WTC11 (cell line): ENCODE measurements around the gene RASAL2. TPM values are rescaled to one million over a fixed set of nuclear protein-coding genes. Genes with fewer than 3 reads are reported as not detected.
"Not testable (repeated sequence)": the region's sequence is repeated elsewhere in the genome, so short reads cannot be mapped to it uniquely, and the experiment has no call there.

Source experiments
- ATAC-seq: fragments of 200-7000 bp; cut with Tn5 transposase; 2 replicates; pipeline ENCODE4 v1.10.0; 2021; ENCODE audit warnings: mild to moderate bottlenecking, moderate library complexity
- CTCF ChIA-PET: fragments of 300-600 bp; sonication (Branson Sonifier 250); formaldehyde crosslinking; loops from one replicate; lab custom pipeline; 2021; ENCODE audit warnings: antibody characterized with exemption; lab: Charles Lee
- POLR2A ChIA-PET: fragments of 350-600 bp; sonication (Branson Sonifier 250); formaldehyde crosslinking; loops from one replicate; lab custom pipeline; 2021; ENCODE audit warnings: antibody characterized with exemption; lab: Charles Lee
- DNase-seq: peaks from one replicate; pipeline ENCODE4 v3.0.0; 2021; ENCODE audit warnings: low spot score
- H3K27ac Mint-ChIP-seq: 2 replicates; pipeline ENCODE4 v1.8.0; 2021; ENCODE audit warnings: mixed read lengths
- H3K27me3 Mint-ChIP-seq: 2 replicates; pipeline ENCODE4 v1.8.0; 2021; ENCODE audit warnings: low read depth, mild to moderate bottlenecking, moderate library complexity, mixed read lengths
- H3K36me3 Mint-ChIP-seq: 2 replicates; pipeline ENCODE4 v1.8.0; 2021; ENCODE audit warnings: mixed read lengths
- H3K4me1 Mint-ChIP-seq: 2 replicates; pipeline ENCODE4 v1.8.0; 2022; ENCODE audit warnings: mixed read lengths
- H3K4me3 Mint-ChIP-seq: 2 replicates; pipeline ENCODE4 v1.8.0; 2021; ENCODE audit warnings: mild to moderate bottlenecking, moderate library complexity, mixed read lengths
- H3K9me3 Mint-ChIP-seq: 2 replicates; pipeline ENCODE4 v1.8.0; 2021; ENCODE audit warnings: mixed read lengths
- ARID4B ChIP-seq: sonication (generic); formaldehyde crosslinking; IDR thresholded peaks from 2 replicates; pipeline ENCODE4 v1.8.0; 2023; ENCODE audit warnings: missing genetic modification reagents, mild to moderate bottlenecking, borderline replicate concordance
- E2F4 ChIP-seq: sonication (generic); formaldehyde crosslinking; IDR thresholded peaks from 2 replicates; pipeline ENCODE4 v1.8.1; 2022; ENCODE audit warnings: low read depth, mild to moderate bottlenecking, moderate library complexity, missing genetic modification reagents, borderline replicate concordance
- ERG ChIP-seq: fragments of 250-450 bp; sonication (Bioruptor Pico); IDR thresholded peaks from 2 replicates; pipeline ENCODE4 v1.8.0; 2021; ENCODE audit warnings: mild to moderate bottlenecking
- FOXK1 ChIP-seq: sonication (generic); formaldehyde crosslinking; IDR thresholded peaks from 2 replicates; pipeline ENCODE4 v1.8.0; 2022; ENCODE audit warnings: mild to moderate bottlenecking, moderate library complexity, missing genetic modification reagents
- IRF1 ChIP-seq: sonication (generic); formaldehyde crosslinking; IDR thresholded peaks from 2 replicates; pipeline ENCODE4 v1.8.0; 2023; ENCODE audit warnings: missing genetic modification reagents
- JUN ChIP-seq: sonication (generic); formaldehyde crosslinking; IDR thresholded peaks from 2 replicates; pipeline ENCODE4 v1.8.0; 2023; ENCODE audit warnings: mild to moderate bottlenecking, missing genetic modification reagents
- KAT7 ChIP-seq: sonication (generic); formaldehyde crosslinking; IDR thresholded peaks from 2 replicates; pipeline ENCODE4 v1.8.1; 2023; ENCODE audit warnings: missing genetic modification reagents, mild to moderate bottlenecking, borderline replicate concordance
- NFE2L1 ChIP-seq: sonication (generic); formaldehyde crosslinking; IDR thresholded peaks from 2 replicates; pipeline ENCODE4 v1.8.1; 2023; ENCODE audit warnings: missing genetic modification reagents
- NR2C2 ChIP-seq: sonication (generic); formaldehyde crosslinking; IDR thresholded peaks from 2 replicates; pipeline ENCODE4 v1.8.0; 2022; ENCODE audit warnings: mild to moderate bottlenecking, missing genetic modification reagents
- PREB ChIP-seq: sonication (generic); formaldehyde crosslinking; IDR thresholded peaks from 2 replicates; pipeline ENCODE4 v1.8.1; 2022; ENCODE audit warnings: mild to moderate bottlenecking, missing genetic modification reagents, moderate library complexity, borderline replicate concordance
- RELA ChIP-seq: sonication (generic); formaldehyde crosslinking; IDR thresholded peaks from 2 replicates; pipeline ENCODE4 v1.8.1; 2022; ENCODE audit warnings: missing genetic modification reagents, mild to moderate bottlenecking, borderline replicate concordance
- SOX15 ChIP-seq: fragments of 250-450 bp; sonication (Bioruptor Pico); IDR thresholded peaks from 2 replicates; pipeline ENCODE4 v1.9.0; 2021; ENCODE audit warnings: mild to moderate bottlenecking
- ZNF416 ChIP-seq: fragments of 250-450 bp; sonication (Bioruptor Pico); IDR thresholded peaks from 2 replicates; pipeline ENCODE4 v1.9.0; 2021; ENCODE audit warnings: mild to moderate bottlenecking, inconsistent platforms
- ZNF532 ChIP-seq: fragments of 250-450 bp; sonication (Bioruptor Pico); IDR thresholded peaks from 2 replicates; pipeline ENCODE4 v1.9.0; 2021; ENCODE audit warnings: mild to moderate bottlenecking, borderline replicate concordance
- total RNA-seq: library from RNA; stranded (reverse); gene quantifications from 3 replicates; pipeline ENCODE4 v1.2.3, GENCODE V29; 2021

Gene RASAL2
- total RNA-seq, 1 experiment from 2014 or later: 29.5 TPM

GRCh38 chr1:178502856-178503255 is 409.0 kb downstream of the RASAL2 start (continued):
- TF ChIP-seq E2F4 (CRISPR knock-in tag): no peak
- no peak for TF ChIP-seq ARID4B (CRISPR knock-in tag)

- CTCF ChIA-PET: interaction anchor here (0.9 to 5.7 kb wide), 7 partner anchors 11 to 203 kb away, joined by 3 to 55 read pairs (median 3); no protein-coding TSS in a partner anchor
Measured at GRCh38 chr1:178503316-178503715, 409.4 kb downstream of the RASAL2 start.

GRCh38 chr1:178503849-178504248 is 409.9 kb downstream of the RASAL2 start:
- Mint-ChIP-seq H3K36me3 (no peaks in the 10 kb centered on the region), H3K27me3 (no peaks in the 10 kb centered on the region), H3K4me1 (peaks cover 13% of the 10 kb centered on the region), H3K4me3 (no peak overlapping the region), H3K27ac (no peak overlapping the region), H3K9me3 (no peaks in the 10 kb centered on the region)
- ChIA-PET CTCF (interaction anchor here (0.7 to 2.2 kb wide), 9 partner anchors 11 to 472 kb away, joined by 3 to 5 read pairs (median 3); no protein-coding TSS in a partner anchor), POLR2A (no interaction called here)
- ATAC-seq: no peak
- no peak for DNase-seq
- TF ChIP-seq IRF1 (CRISPR knock-in tag) (no peak), SOX15 (CRISPR knock-in tag) (no peak), ERG (CRISPR knock-in tag) (no peak), RELA (CRISPR knock-in tag) (no peak), ZNF532 (no peak), NFE2L1 (CRISPR knock-in tag) (no peak), PREB (CRISPR knock-in tag) (no peak), KAT7 (no peak), FOXK1 (CRISPR knock-in tag) (no peak), JUN (CRISPR knock-in tag) (no peak), ARID4B (CRISPR knock-in tag) (no peak), ZNF416 (CRISPR knock-in tag) (no peak), NR2C2 (CRISPR knock-in tag) (no peak)

More at GRCh38 chr1:178503316-178503715, 409.4 kb downstream of the RASAL2 start:
- peaks cover 13% of the 10 kb centered on the region for H3K4me1 Mint-ChIP-seq
- H3K27me3 Mint-ChIP-seq, H3K36me3 Mint-ChIP-seq, H3K9me3 Mint-ChIP-seq, H3K27ac Mint-ChIP-seq, DNase-seq, POLR2A ChIA-PET, ATAC-seq, H3K4me3 Mint-ChIP-seq: not testable (repeated sequence)
